Heart left ventricle (tissue), 16 donors: ENCODE measurements around the gene TMEM106C. TPM values are rescaled to one million over a fixed set of nuclear protein-coding genes. Genes with fewer than 3 reads are reported as not detected.
A peak's percentile ranks its signal among the peaks of the same experiment; 100 is the strongest.

ENCODE experiments used
- ATAC-seq, 4 donors: fragments of 200-7000 bp; cut with Tn5 transposase; one replicate each; pipeline ENCODE4 v1.9.1; 2020 to 2022; ENCODE audit warnings: moderate library complexity in 4 of 4, mild to moderate bottlenecking in 3 of 4, moderate number of reproducible peaks in 1 of 4
- DNase-seq, 5 donors: peaks; one replicate each; pipeline ENCODE4 v3.0.0-alpha.2; 2020
- H3K27ac ChIP-seq, 12 donors: fragments of 200-600 bp; sonication (generic) in 4 of 12; one replicate each; pipeline versions ENCODE4 v1.5.0 to v1.8.0; 2016 to 2022; ENCODE audit warnings: mild to moderate bottlenecking in 2 of 12
- H3K27me3 ChIP-seq, 9 donors: fragments of 200-600 bp; sonication (generic) in 2 of 9; one replicate each; pipeline versions ENCODE4 v1.5.1 to v1.8.0; 2016 to 2022; ENCODE audit warnings: mild to moderate bottlenecking in 3 of 9
- H3K36me3 ChIP-seq, 9 donors: fragments of 200-600 bp; sonication (generic) in 2 of 9; one replicate each; pipeline versions ENCODE4 v1.5.0 to v1.8.0; 2018 to 2022; ENCODE audit warnings: mild to moderate bottlenecking in 2 of 9
- H3K4me1 ChIP-seq, 12 donors: fragments of 200-600 bp; sonication (generic) in 4 of 12; one replicate each; pipeline versions ENCODE4 v1.5.0 to v1.8.0; 2016 to 2022; ENCODE audit warnings: mild to moderate bottlenecking in 3 of 12
- H3K4me3 ChIP-seq, 12 donors: fragments of 200-600 bp; sonication (generic) in 4 of 12; one replicate each; pipeline versions ENCODE4 v1.5.0 to v1.8.0; 2017 to 2022; ENCODE audit warnings: mild to moderate bottlenecking in 9 of 12, moderate library complexity in 4 of 12
- H3K9me3 ChIP-seq, 12 donors: fragments of 200-600 bp; sonication (generic) in 4 of 12; one replicate each; pipeline versions ENCODE4 v1.5.0 to v1.8.0; 2016 to 2022; ENCODE audit warnings: mild to moderate bottlenecking in 1 of 12
- CTCF ChIP-seq, 12 donors: fragments of 200-600 bp; sonication (generic) in 4 of 12; IDR thresholded peaks; one replicate each; pipeline versions ENCODE4 v1.5.0 to v1.8.0; 2018 to 2022; ENCODE audit warnings: antibody characterized with exemption in 12 of 12, mild to moderate bottlenecking in 5 of 12
- POLR2A ChIP-seq, 2 donors: fragments of 450-650 bp; IDR thresholded peaks; one replicate each; pipeline ENCODE4 v1.6.1; 2017; ENCODE audit warnings: antibody characterized with exemption in 2 of 2, mild to moderate bottlenecking in 2 of 2, moderate library complexity in 2 of 2
- WGBS, 4 donors: extraction: QIAGEN DNeasy Blood & Tissue Kit in 2 of 4; methylation state at CpG; one replicate each; pipeline versions ENCODE4 v1.1.5 to v1.1.7; 2013 to 2018; 5-methylcytosine and 5-hydroxymethylcytosine counted together
- intact Hi-C, 10 donors: fragments of 100-400 bp; cut with DNase I; formaldehyde crosslinking; loops; one replicate each; pipeline versions ENCODE4 v1.11.1 to v1.14.2; 2022
- polyA plus RNA-seq, 2 donors: library from polyadenylated mRNA; stranded (reverse); fragments of 200-250 nt; gene quantifications; one replicate each; pipeline ENCODE4 v1.2.3, GENCODE V29; 2013
- total RNA-seq, 9 donors: library from RNA; depleted of rRNA in 2 of 9; stranded (reverse); fragments of >200 nt in 2 of 9; fragmentation: NEBNext Ultra II Directional in 3 of 9; extraction: Animal tissue kit (Norgen Biotek cat#: 25700) in 3 of 9; gene quantifications; one replicate each; pipeline versions ENCODE4 v1.1.0 to v1.2.4, GENCODE V29; 2016 to 2023
- donor health status: ischemic (EF 13 %, LVEDD 7.1; RV severe dilation, severe dysfunction).
- donor health status: healthy with polysubstance abuse.
- donor health status: DM: no; HTN: yes; CAD: no.
- donor health status: DM: no; HTN: no; CAD: no.
- donor health status: ischemic (EF 25% LVEDD 6.9; RV normal size, moderate dysfunction).
- donor health status: ischemic (EF 25% LVEDD 5.7; RV mildly dilated, moderate dysfunction).
- donor health status: healthy.
- donor health status: DM: yes; HTN: yes; CAD: no.
- donor health status: ischemic (EF 35%, LVEDD 5.7; RV mildly dilated, moderate dysfunction).
- donor health status: nonischemic (EF 11% LVEDD 7.7; RV severe dilation, severe dysfunction).
- donor health status: DM: yes; HTN: yes; CAD: no.
- donor health status: PGD.
- donor health status: ischemic (EF 29% LVEDD 5.4; RV normal size, mild dysfunction).
- donor health status: nonischemic (EF 23%, LVEDD 6.1; RV moderate dilation, normal function).

Gene TMEM106C
- total and polyA plus RNA-seq, 11 donors: 23.0 to 66.6 (median 50.0) TPM

GRCh38 chr12:47949441-47950341 is 13.7 kb upstream of the TMEM106C start:
- H3K4me3 ChIP-seq: no peak overlapping the region
- TF ChIP-seq POLR2A (IDR thresholded peaks at IDR 0.05): no peak
- peak; percentile 76 to 91 (median 82) for TF ChIP-seq CTCF (IDR thresholded peaks at IDR 0.05)
- 54 to 60% (median 56%) methylated on average over 32 of the region's 32 CpGs for WGBS, 4 donors
- no peak overlapping the region for H3K27ac ChIP-seq
- no peaks in the 10 kb centered on the region for H3K27me3 ChIP-seq
- H3K9me3 ChIP-seq: no peaks in the 10 kb centered on the region
- DNase-seq (peak; percentile 68 to 88 (median 80)), ATAC-seq (peak; percentile 70 to 92 (median 89))
- intact Hi-C loops: loop anchor here in 9 of 10 donors (2.0 to 10.0 kb wide), 6 partner anchors 42 to 295 kb away; partner anchors contain the start of gene VDR (in 3 of the 9)
- H3K4me1 ChIP-seq: peaks cover 0 to 17% (median 2%) of the 10 kb centered on the region in 12 donors
- H3K36me3 ChIP-seq: no peaks in the 10 kb centered on the region

DNA sequence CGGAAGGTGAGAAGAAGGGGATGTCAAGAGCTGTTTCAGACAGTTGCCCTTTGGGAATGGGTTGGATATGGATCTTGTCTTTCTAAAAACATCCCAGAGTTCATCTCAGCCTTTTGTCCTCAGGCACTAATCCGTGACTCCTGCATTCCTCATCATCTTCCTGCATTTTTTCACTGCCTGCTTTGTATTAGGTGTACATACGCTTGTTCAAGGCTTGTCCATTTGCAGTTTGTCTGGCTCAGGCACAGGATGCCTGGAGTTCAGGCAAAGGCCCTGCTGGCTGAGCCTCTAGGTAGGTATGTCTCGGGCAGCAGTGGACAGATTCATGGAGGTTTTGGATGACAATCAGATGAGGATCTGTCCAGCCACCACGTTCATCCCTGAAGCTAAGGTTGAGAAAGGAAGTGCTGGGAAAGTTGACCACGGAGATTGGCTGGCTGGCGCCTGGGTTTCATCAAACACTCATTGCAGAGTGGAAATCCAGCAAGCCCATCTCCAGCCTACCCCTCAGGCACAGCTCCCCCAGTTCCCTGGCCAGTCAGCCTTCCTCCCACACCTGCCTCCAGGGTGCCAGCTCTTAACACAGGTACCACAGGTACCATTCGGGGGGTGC is 12.4 kb upstream of the TMEM106C start:
- H3K4me1 ChIP-seq: peaks cover 0 to 17% (median 2%) of the 10 kb centered on the region in 12 donors
- H3K36me3 ChIP-seq: no peaks in the 10 kb centered on the region
- no peak for ATAC-seq
- intact Hi-C loops: loop anchor here in 2 of 10 donors (10.0 kb wide), 2 partner anchors 236 to 296 kb away; no protein-coding TSS in a partner anchor
- TF ChIP-seq POLR2A (IDR thresholded peaks at IDR 0.05): no peak
- TF ChIP-seq CTCF (IDR thresholded peaks at IDR 0.05): no peak
- no peak overlapping the region for H3K4me3 ChIP-seq
- DNase-seq: no peak
- H3K9me3 ChIP-seq: no peaks in the 10 kb centered on the region
- WGBS, 4 donors: 72 to 78% (median 76%) methylated on average over 8 of the region's 8 CpGs
- H3K27me3 ChIP-seq: no peaks in the 10 kb centered on the region
- H3K27ac ChIP-seq: no peak overlapping the region

GRCh38 chr12:47954058-47954457 is 9.3 kb upstream of the TMEM106C start:
- H3K9me3 ChIP-seq: no peaks in the 10 kb centered on the region
- DNase-seq: no peak
- 92 to 99% (median 92%) methylated on average over 8 of the region's 8 CpGs for WGBS, 4 donors
- no peak for ATAC-seq
- H3K27ac ChIP-seq: no peak overlapping the region
- peaks cover 0 to 8% (median 2%) of the 10 kb centered on the region in 12 donors for H3K4me1 ChIP-seq
- no peaks in the 10 kb centered on the region for H3K27me3 ChIP-seq
- intact Hi-C loops: loop anchor here in 2 of 10 donors (10.0 kb wide), 2 partner anchors 239 to 299 kb away; no protein-coding TSS in a partner anchor
- TF ChIP-seq POLR2A (IDR thresholded peaks at IDR 0.05): no peak
- TF ChIP-seq CTCF (IDR thresholded peaks at IDR 0.05): no peak
- no peak overlapping the region for H3K4me3 ChIP-seq
- no peaks in the 10 kb centered on the region for H3K36me3 ChIP-seq
